ENCODE measurements around the gene RSBN1. TPM values are rescaled to one million over a fixed set of nuclear protein-coding genes. Genes with fewer than 3 reads are reported as not detected.
A peak's percentile ranks its signal among the peaks of the same experiment; 100 is the strongest.

Gene RSBN1
- total and polyA plus RNA-seq, 9 of the 15 experiments (the other 6 are each of a cell fraction or from before 2014, with no cell fraction given) = 4.5 to 24.3 (median 13.0) TPM

DNA sequence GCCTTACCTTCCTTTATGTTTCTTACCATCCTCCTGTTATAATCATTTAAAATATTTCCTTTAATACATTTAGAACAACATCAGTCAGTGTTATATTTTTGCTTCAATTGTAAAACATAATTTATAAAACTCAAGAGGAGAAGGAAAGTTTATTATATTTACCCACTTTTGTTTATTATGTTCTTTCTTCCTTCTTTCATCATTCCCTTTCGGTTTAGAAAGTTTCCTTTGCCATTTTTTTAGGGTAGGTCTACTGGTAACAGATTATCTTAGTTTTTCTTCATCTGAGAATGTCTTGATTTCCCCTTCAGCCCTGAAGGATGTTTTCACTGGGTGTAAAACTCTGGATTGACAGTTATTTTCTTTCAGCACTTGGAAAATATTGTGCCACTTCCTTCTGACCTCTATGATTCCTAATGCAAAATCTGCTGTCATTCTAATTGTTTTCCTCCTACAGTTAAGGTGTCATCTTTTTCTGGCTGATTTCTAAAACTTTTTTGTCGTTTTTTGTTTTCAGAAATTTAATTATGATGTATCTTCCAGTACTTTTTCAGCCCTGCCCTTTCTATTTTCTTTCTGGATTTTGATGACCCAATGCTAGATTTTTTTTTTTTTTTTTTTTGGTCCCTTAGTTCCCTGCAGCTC is 34.2 kb upstream of the RSBN1 start (continued):
- TF ChIP-seq, protein P1, sequence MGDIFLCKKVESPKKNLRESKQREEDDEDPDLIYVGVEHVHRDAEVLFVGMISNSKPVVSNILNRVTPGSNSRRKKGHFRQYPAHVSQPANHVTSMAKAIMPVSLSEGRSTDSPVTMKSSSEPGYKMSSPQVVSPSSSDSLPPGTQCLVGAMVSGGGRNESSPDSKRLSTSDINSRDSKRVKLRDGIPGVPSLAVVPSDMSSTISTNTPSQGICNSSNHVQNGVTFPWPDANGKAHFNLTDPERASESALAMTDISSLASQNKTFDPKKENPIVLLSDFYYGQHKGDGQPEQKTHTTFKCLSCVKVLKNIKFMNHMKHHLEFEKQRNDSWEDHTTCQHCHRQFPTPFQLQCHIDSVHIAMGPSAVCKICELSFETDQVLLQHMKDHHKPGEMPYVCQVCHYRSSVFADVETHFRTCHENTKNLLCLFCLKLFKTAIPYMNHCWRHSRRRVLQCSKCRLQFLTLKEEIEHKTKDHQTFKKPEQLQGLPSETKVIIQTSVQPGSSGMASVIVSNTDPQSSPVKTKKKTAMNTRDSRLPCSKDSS (IDR thresholded peaks at IDR 0.05; ENCODE audit: low read depth, partially characterized antibody) = peak; percentile 93
- 0 out of 2 replicates have a peak, but pooled peaks have one; percentile 21 for TF ChIP-seq FOXM1 (IDR thresholded peaks at IDR 0.05; ENCODE audit: low read depth)
- no peak for TF ChIP-seq FOXM1 (CRISPR knock-in tag; IDR thresholded peaks at IDR 0.05; ENCODE audit: low read depth)
- TF ChIP-seq ATF1 (CRISPR knock-in tag; IDR thresholded peaks at IDR 0.05) = no peak
- TF ChIP-seq ATF1 (tag; IDR thresholded peaks at IDR 0.05) = 0 out of 2 replicates have a peak, but pooled peaks have one; percentile 9
- peak; percentile 99 for TF ChIP-seq TRIM28 (IDR thresholded peaks at IDR 0.05)
- TF ChIP-seq YY1 (IDR thresholded peaks at IDR 0.05; ENCODE audit: borderline replicate concordance in 1 of 3, control insufficient read depth in 1 of 3, extremely low read depth in 1 of 3, insufficient read depth in 3 of 3, insufficient read length in 1 of 3, insufficient replicate concordance in 2 of 3, low read depth in 1 of 3, low read length in 2 of 3) = no peak
- peak; percentile 6; the same call in 1 of the 2 replicates for TF ChIP-seq NCOR1 (IDR thresholded peaks at IDR 0.05)

DNA sequence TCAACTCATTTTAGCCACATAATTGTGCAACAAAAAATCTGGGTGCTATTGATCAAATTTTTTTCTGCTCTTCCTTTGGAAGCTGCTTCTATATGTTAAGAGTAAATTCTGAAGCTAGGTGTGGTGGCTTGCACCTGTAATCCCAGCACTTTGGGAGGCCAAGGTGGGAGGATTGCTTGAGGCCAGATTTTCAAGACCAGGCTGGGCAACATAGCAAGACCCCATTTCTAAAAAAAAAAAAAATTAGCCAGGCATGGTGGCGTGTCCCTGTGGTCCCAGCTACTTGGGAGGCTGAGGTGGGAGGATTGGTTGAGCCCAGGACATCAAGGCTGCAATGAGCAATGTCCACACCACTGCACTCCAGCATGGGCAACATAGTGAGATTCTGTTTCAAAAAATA is 24.3 kb upstream of the RSBN1 start:
- intact Hi-C loops (cut with micrococcal nuclease) = loop anchor here (5.0 kb wide), 2 partner anchors 111 to 141 kb away; partner anchors contain the start of gene OLFML3
- no peak for TF ChIP-seq ZNF217 (CRISPR knock-in tag; IDR thresholded peaks at IDR 0.05)
- TF ChIP-seq, protein P2, sequence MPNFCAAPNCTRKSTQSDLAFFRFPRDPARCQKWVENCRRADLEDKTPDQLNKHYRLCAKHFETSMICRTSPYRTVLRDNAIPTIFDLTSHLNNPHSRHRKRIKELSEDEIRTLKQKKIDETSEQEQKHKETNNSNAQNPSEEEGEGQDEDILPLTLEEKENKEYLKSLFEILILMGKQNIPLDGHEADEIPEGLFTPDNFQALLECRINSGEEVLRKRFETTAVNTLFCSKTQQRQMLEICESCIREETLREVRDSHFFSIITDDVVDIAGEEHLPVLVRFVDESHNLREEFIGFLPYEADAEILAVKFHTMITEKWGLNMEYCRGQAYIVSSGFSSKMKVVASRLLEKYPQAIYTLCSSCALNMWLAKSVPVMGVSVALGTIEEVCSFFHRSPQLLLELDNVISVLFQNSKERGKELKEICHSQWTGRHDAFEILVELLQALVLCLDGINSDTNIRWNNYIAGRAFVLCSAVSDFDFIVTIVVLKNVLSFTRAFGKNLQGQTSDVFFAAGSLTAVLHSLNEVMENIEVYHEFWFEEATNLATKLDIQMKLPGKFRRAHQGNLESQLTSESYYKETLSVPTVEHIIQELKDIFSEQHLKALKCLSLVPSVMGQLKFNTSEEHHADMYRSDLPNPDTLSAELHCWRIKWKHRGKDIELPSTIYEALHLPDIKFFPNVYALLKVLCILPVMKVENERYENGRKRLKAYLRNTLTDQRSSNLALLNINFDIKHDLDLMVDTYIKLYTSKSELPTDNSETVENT (CRISPR knock-in tag; IDR thresholded peaks at IDR 0.05) = no peak
- peak; percentile 24 for TF ChIP-seq RBM25 (IDR thresholded peaks at IDR 0.05; ENCODE audit: low read depth, low read length, severe bottlenecking)
- TF ChIP-seq, protein P3, sequence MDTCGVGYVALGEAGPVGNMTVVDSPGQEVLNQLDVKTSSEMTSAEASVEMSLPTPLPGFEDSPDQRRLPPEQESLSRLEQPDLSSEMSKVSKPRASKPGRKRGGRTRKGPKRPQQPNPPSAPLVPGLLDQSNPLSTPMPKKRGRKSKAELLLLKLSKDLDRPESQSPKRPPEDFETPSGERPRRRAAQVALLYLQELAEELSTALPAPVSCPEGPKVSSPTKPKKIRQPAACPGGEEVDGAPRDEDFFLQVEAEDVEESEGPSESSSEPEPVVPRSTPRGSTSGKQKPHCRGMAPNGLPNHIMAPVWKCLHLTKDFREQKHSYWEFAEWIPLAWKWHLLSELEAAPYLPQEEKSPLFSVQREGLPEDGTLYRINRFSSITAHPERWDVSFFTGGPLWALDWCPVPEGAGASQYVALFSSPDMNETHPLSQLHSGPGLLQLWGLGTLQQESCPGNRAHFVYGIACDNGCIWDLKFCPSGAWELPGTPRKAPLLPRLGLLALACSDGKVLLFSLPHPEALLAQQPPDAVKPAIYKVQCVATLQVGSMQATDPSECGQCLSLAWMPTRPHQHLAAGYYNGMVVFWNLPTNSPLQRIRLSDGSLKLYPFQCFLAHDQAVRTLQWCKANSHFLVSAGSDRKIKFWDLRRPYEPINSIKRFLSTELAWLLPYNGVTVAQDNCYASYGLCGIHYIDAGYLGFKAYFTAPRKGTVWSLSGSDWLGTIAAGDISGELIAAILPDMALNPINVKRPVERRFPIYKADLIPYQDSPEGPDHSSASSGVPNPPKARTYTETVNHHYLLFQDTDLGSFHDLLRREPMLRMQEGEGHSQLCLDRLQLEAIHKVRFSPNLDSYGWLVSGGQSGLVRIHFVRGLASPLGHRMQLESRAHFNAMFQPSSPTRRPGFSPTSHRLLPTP (IDR thresholded peaks at IDR 0.05; ENCODE audit: borderline replicate concordance, extremely low read depth, insufficient read length) = no peak

More for the DNA sequence above, 24.3 kb upstream of the RSBN1 start:
- no peak overlapping the region for H3K4me2 ChIP-seq (ENCODE audit: insufficient read depth, low read length)
- no peaks in the 10 kb centered on the region for H3K4me1 ChIP-seq (replicated peaks in 1 of 2; ENCODE audit: control insufficient read depth in 2 of 2, insufficient read depth in 2 of 2, low read length in 2 of 2)
- CTCF ChIA-PET (ENCODE audit: low intra/inter-chr PET ratio) = interaction anchor here (0.7 to 1.9 kb wide), 5 partner anchors 68 to 447 kb away, joined by 3 to 23 read pairs (median 3); partner anchors contain the start of genes AP4B1 and DCLRE1B
- no peaks in the 10 kb centered on the region for H3K79me2 ChIP-seq (ENCODE audit: control insufficient read depth, insufficient read depth, low read length)
- no peaks in the 10 kb centered on the region for H4K20me1 ChIP-seq (replicated peaks; ENCODE audit: control insufficient read depth, insufficient read depth, low read length)
- H3K27me3 ChIP-seq (ENCODE audit: control insufficient read depth in 2 of 2, insufficient read depth in 2 of 2, low read length in 2 of 2) = no peaks in the 10 kb centered on the region
- 71% methylated on average over 1 of the region's 1 CpG for WGBS (ENCODE audit: insufficient coverage, low coverage, missing lambda C conversion rate)
- ATAC-seq = no peak
- POLR2A ChIA-PET = no interaction called here
- in situ Hi-C loops (cut with MboI) = no loop called here
- no peaks in the 10 kb centered on the region for H3K9me3 ChIP-seq (replicated peaks; ENCODE audit: control insufficient read depth, insufficient read depth, low read depth, low read length)
- no peak overlapping the region for H3K27ac ChIP-seq (ENCODE audit: extremely low read depth, low read depth, low read length)
- no peak overlapping the region for H3K4me3 ChIP-seq
- no peak for FAIRE-seq
- no peaks in the 10 kb centered on the region for H3K36me3 ChIP-seq (ENCODE audit: control insufficient read depth, insufficient read depth, low read length)
- no peak for DNase-seq (ENCODE audit: extremely low read depth in 1 of 4, low spot score in 3 of 4)
- no TSS peak for BruUV-seq (replicated peaks)
- H3K9me1 ChIP-seq (ENCODE audit: control insufficient read depth, insufficient read depth, low read length) = no peaks in the 10 kb centered on the region
- H2AFZ ChIP-seq (ENCODE audit: low read depth, low read length) = no peak overlapping the region
- no peak overlapping the region for H3K9ac ChIP-seq (ENCODE audit: insufficient read depth in 1 of 2, low read depth in 2 of 2, low read length in 2 of 2)
